ENCODE measurements around the gene TMEM121. TPM values are rescaled to one million over a fixed set of nuclear protein-coding genes. Genes with fewer than 3 reads are reported as not detected.

TMEM121 gene
- total and polyA plus RNA-seq, 5 experiments from 2014 or later = 1.6 to 6.6 (median 4.4) TPM

- POLR2A ChIA-PET = interaction anchor here (0.6 to 5.3 kb wide), 18 partner anchors 10 to 736 kb away, joined by 3 to 165 read pairs (median 4); partner anchors contain the start of genes PACS2, SIVA1, TEX22 and TMEM121
- peaks cover 19 to 54% (median 44%) of the 10 kb centered on the region in 4 donors for H3K4me1 Mint-ChIP-seq
- H3K27ac Mint-ChIP-seq = peak overlapping the region; percentile 92 to 100 (median 99)
- peaks cover 0 to 4% (median 0%) of the 10 kb centered on the region in 5 donors for H3K27me3 Mint-ChIP-seq
- ATAC-seq (no peak), DNase-seq (peak in 2 of 10 donors; percentile 11 to 13)
- no peaks in the 10 kb centered on the region for H3K36me3 Mint-ChIP-seq
- H3K9me3 Mint-ChIP-seq = no peaks in the 10 kb centered on the region
- H3K4me3 Mint-ChIP-seq = peak overlapping the region; percentile 81 to 96 (median 90)
Measured at GRCh38 chr14:105488781-105489541, 37.4 kb upstream of the TMEM121 start.

DNA sequence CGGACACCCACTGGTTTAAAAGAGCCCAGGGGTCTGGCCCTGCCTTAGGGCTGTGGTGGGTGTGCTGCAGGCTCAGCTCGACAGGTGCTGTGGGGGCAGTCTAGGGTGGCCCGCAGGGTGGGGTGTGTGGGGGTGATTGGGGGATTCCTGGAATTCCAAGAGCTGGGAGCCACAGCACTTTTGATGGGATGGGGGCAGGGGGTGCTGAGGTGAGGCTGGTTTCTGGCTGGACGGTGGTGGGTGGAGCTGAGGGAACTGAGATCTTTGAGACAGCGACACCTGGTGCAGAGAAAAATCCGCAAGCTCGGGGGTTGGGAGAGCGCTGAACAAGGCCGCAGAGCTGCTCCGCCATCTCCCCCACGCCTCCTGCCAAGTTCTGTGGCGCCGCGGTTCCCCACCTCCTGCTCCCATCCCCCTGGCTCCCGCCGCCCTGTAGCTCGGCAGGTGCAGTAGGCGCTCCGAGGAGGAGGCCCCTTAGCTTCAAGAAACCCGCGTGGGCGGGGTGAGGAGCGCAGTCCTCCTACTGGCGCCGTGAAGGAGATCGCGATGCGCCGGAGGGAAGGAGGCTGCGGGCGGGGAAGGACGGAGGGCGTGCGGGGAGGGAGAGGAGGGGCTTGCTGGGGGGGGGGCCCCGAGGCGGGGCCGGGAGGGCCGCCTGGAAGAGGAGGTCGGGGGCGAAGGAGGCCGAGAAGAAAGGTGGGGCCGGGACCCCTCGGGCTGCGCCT lies 36.7 kb upstream of the TMEM121 start:
- POLR2A ChIA-PET = interaction anchor here (0.6 to 5.3 kb wide), 27 partner anchors 10 to 737 kb away, joined by 3 to 165 read pairs (median 4); partner anchors contain the start of genes BRF1, PACS2, SIVA1 and TEX22
- peaks cover 13 to 47% (median 37%) of the 10 kb centered on the region in 4 donors for H3K4me1 Mint-ChIP-seq

GRCh38 chr14:105490267-105490571 lies 36.2 kb upstream of the TMEM121 start:
- peak in 1 of 2 donors; percentile 3 for ATAC-seq
- Mint-ChIP-seq H3K4me3 (peak overlapping the region in 7 of 10 donors; percentile 81 to 96 (median 90)), H3K9me3 (no peaks in the 10 kb centered on the region), H3K36me3 (no peaks in the 10 kb centered on the region), H3K27ac (peak overlapping the region in 8 of 10 donors; percentile 93 to 100 (median 99)), H3K4me1 (peaks cover 13 to 41% (median 32%) of the 10 kb centered on the region in 4 donors), H3K27me3 (peaks cover 0 to 4% (median 0%) of the 10 kb centered on the region in 5 donors)
- POLR2A ChIA-PET = interaction anchor here (0.7 to 5.3 kb wide), 19 partner anchors 11 to 738 kb away, joined by 3 to 165 read pairs (median 4); partner anchors contain the start of genes BRF1, PACS2, SIVA1 and TEX22
- no peak for DNase-seq

More for the DNA sequence above, 36.7 kb upstream of the TMEM121 start:
- Mint-ChIP-seq H3K27me3 (peaks cover 0 to 4% (median 0%) of the 10 kb centered on the region in 5 donors), H3K9me3 (no peaks in the 10 kb centered on the region), H3K27ac (peak overlapping the region; percentile 92 to 100 (median 99)), H3K4me3 (peak overlapping the region; percentile 81 to 96 (median 90)), H3K36me3 (no peaks in the 10 kb centered on the region)
- ATAC-seq (peak; percentile 10 to 12), DNase-seq (peak; percentile 78 to 94 (median 88))

DNA sequence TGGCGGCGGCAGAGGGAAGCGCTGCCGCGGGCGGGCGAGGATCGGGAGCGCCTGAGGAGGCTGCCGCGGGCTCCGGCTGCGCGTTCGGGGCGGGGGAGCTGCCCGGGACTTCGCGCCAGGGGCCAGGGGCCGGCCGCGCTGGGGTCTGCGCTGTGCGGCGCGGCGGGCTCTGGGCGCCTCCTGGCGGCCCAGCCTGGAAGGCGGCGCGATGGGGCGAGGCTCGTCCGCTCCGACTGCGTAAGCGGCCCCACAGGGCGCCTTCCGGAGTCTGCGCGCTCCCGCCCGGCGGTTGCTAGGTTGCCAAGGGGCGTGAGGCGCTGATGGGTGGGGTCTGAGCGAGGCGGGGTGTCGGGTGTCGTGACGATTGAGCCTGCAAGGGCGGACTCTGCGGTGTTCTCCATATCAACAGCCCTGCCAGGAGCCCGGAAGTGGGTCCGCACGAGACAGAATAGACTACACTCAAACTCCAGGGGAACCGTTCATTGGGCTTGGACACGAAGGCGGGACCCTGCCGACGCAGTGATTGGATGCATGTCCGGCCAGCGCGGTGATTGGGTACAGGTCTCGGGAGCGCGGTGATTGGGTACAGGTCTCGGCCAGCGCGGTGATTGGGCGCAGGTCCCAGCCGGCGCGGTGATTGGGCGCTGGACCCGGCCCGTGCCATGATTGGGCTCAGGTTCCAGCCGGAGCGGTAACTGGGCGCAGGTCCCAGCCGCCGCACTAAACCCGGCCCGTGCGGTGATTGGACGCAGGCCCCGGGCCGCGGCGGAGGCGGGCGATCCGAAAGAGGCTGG lies 35.6 kb upstream of the TMEM121 start, which contains the start of gene TEDC1:
TSS of gene TEDC1 (plus strand) at position 675 of the 794 bp plus-strand sequence. CDS start 130 bp downstream, outside the sequence.
- Mint-ChIP-seq H3K9me3 (no peaks in the 10 kb centered on the region), H3K27ac (peak within 1 kb of the TSS; percentile 87 to 100 (median 99)), H3K27me3 (peaks cover 0 to 4% (median 0%) of the 10 kb centered on the region in 5 donors), H3K4me3 (peak within 1 kb of the TSS; percentile 81 to 96 (median 88)), H3K4me1 (peaks cover 10 to 36% (median 28%) of the 10 kb centered on the region in 4 donors), H3K36me3 (no peaks in the 10 kb centered on the region)
- ATAC-seq (peak; percentile 64 to 73), DNase-seq (peak; percentile 95 to 100 (median 99))
- POLR2A ChIA-PET = interaction anchor here (0.9 to 5.3 kb wide), 16 partner anchors 11 to 738 kb away, joined by 3 to 165 read pairs (median 6); partner anchors contain the start of genes BRF1, PACS2, SIVA1 and TEX22

- no peaks in the 10 kb centered on the region for H3K36me3 Mint-ChIP-seq
- H3K27ac Mint-ChIP-seq = peak overlapping the region; percentile 78 to 99 (median 96)
- H3K9me3 Mint-ChIP-seq = no peaks in the 10 kb centered on the region
- POLR2A ChIA-PET = interaction anchor here (1.5 to 5.3 kb wide), 6 partner anchors 12 to 177 kb away, joined by 5 to 165 read pairs (median 30); partner anchors contain the start of genes PACS2, TEX22 and TMEM121
- H3K27me3 Mint-ChIP-seq = peaks cover 0 to 4% (median 0%) of the 10 kb centered on the region in 5 donors
- DNase-seq (peak; percentile 75 to 88 (median 79)), ATAC-seq (peak; percentile 9 to 16)
- peak overlapping the region; percentile 77 to 94 (median 87) for H3K4me3 Mint-ChIP-seq
- H3K4me1 Mint-ChIP-seq = peaks cover 10 to 32% (median 24%) of the 10 kb centered on the region in 4 donors
Measured at GRCh38 chr14:105491366-105491973, 34.9 kb upstream of the TMEM121 start.

DNA sequence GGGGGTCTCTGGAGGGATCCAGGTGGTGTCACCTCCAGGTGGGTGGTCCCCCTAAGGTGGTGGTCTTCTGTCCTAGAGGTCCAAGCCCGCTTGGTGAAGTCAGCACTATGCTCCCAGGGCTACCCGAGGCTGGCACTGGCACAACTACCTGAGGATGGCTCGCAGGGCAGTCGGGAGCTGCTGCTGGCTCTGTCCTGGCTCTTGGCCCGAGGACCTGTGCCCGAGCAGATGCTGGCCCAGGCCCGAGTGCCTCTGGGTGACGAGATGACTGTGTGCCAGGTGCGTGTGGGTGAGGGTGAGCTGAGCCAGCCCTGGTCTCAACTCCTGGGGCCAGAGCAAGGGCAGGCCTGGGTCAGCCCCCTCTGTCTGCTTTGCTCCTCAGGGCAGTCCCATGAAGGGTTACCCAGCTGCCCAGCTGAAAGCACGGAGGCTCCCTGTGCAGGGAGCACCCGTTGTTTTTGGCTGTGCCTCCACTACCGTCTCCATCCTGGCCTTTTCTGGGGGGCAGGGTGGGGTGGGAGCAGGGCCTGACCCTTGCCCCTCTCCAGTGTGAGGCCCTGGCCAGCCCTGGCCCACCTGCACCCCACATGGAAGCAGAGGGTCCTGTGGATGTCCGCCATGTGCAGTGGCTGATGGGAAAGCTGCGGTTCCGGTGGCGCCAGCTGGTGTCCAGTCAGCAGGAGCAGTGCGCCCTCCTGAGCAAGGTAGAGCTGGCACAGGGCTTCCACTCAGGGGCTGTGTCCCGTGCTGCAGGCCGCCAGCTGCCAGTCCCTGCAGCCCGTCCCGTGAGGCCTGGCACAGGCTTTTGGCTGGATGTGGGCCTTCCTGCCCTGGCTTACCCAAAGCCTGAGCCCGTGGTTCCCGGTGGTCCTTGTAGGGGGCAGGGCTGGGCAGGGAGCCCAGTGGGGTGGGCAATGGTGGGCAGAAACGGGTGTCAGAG lies 34.1 kb upstream of the TMEM121 start:
- no peak for ATAC-seq

GRCh38 chr14:105492971-105493871 lies 33.2 kb upstream of the TMEM121 start:
- peak in 2 of 10 donors; percentile 4 to 62 for DNase-seq
- Mint-ChIP-seq H3K27ac (peak overlapping the region in 3 of 10 donors; percentile 62 to 82 (median 68)), H3K36me3 (peaks cover 0 to under 1% (median 0%) of the 10 kb centered on the region in 3 donors)

More for the DNA sequence above, 34.1 kb upstream of the TMEM121 start:
- POLR2A ChIA-PET = interaction anchor here (0.9 to 5.3 kb wide), 6 partner anchors 13 to 178 kb away, joined by 3 to 165 read pairs (median 30); partner anchors contain the start of genes PACS2, TEX22 and TMEM121
- Mint-ChIP-seq H3K36me3 (no peaks in the 10 kb centered on the region), H3K9me3 (no peaks in the 10 kb centered on the region), H3K27ac (peak overlapping the region; percentile 78 to 98 (median 93)), H3K27me3 (peaks cover 0 to 4% (median 0%) of the 10 kb centered on the region in 5 donors), H3K4me3 (peak overlapping the region; percentile 77 to 90 (median 83)), H3K4me1 (peaks cover 10 to 32% (median 21%) of the 10 kb centered on the region in 4 donors)
- DNase-seq = peak in 2 of 10 donors; percentile 10 to 60

GRCh38 chr14:105493921-105494605 lies 32.3 kb upstream of the TMEM121 start:
- POLR2A ChIA-PET = interaction anchor here (5.3 kb wide), 1 partner anchor 35 kb away, joined by 31 read pairs; the partner anchor contains the start of gene TMEM121
- ATAC-seq (no peak), DNase-seq (peak in 1 of 10 donors; percentile 61)
- H3K9me3 Mint-ChIP-seq = no peaks in the 10 kb centered on the region
- peaks cover 0 to 2% (median 0%) of the 10 kb centered on the region in 3 donors for H3K36me3 Mint-ChIP-seq
- peak overlapping the region in 2 of 10 donors; percentile 14 to 32 for H3K4me3 Mint-ChIP-seq
- no peak overlapping the region for H3K27ac Mint-ChIP-seq
- H3K27me3 Mint-ChIP-seq = peaks cover 0 to 4% (median 0%) of the 10 kb centered on the region in 5 donors
- peaks cover 7 to 16% (median 13%) of the 10 kb centered on the region in 4 donors for H3K4me1 Mint-ChIP-seq

More at GRCh38 chr14:105492971-105493871, 33.2 kb upstream of the TMEM121 start:
- POLR2A ChIA-PET = interaction anchor here (0.9 to 5.3 kb wide), 4 partner anchors 14 to 179 kb away, joined by 3 to 165 read pairs (median 18); partner anchors contain the start of genes PACS2 and TMEM121
- peak overlapping the region in 7 of 10 donors; percentile 14 to 68 (median 32) for H3K4me3 Mint-ChIP-seq
- ATAC-seq = no peak
- peaks cover 7 to 23% (median 16%) of the 10 kb centered on the region in 4 donors for H3K4me1 Mint-ChIP-seq
- H3K9me3 Mint-ChIP-seq = no peaks in the 10 kb centered on the region
- peaks cover 0 to 4% (median 0%) of the 10 kb centered on the region in 5 donors for H3K27me3 Mint-ChIP-seq

- Mint-ChIP-seq H3K4me3 (no peak overlapping the region), H3K36me3 (peaks cover 0 to 2% (median 0%) of the 10 kb centered on the region in 3 donors), H3K27me3 (peaks cover 0 to 4% (median 0%) of the 10 kb centered on the region in 5 donors), H3K9me3 (no peaks in the 10 kb centered on the region), H3K4me1 (peaks cover 6 to 11% (median 9%) of the 10 kb centered on the region in 4 donors), H3K27ac (no peak overlapping the region)
- no peak for ATAC-seq
- POLR2A ChIA-PET = no interaction called here
- peak in 1 of 10 donors; percentile 45 for DNase-seq
Measured at GRCh38 chr14:105494606-105494929, 31.8 kb upstream of the TMEM121 start.
